22Rv1 (cell line): ENCODE measurements around the gene ENO4.

Experiments
- ZFX ChIP-seq: fragments of 450-650 bp; IDR thresholded peaks from 2 replicates; pipeline ENCODE4 v1.6.1; 2017; ENCODE audit warnings: antibody characterized with exemption, borderline replicate concordance
- TF ChIP-seq, protein P1 (sequence below): fragments of 450-650 bp; IDR thresholded peaks from 2 replicates; pipeline ENCODE4 v1.5.1; 2017; ENCODE audit warnings: mild to moderate bottlenecking

DNA sequence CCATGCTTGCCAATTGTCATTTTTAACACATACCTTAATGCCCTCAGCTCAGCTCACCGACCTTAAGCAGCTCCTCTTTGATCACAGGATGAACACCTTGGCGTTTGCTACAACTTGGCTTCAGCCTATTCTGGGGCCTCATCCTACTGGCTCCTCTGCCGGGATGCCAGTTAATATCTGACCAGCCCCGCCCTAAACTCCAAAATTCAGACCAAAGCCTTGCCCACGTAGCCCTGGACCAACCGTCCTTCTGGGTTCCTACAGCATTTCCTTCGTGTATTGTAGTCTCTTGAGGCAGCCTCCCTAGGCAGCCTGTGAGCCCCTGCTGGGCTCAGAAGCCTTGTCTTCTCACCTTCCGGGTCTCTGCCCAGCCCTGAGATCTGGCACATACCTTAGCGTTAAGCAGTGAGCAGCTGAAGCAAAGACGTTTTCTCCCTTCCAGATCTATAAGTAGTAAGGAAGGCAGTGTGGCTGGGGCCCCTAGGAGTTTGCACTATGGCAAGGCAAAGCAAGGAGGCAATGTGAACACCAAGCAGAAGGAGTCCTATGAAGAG lies 836 bp downstream of the ENO4 start:
- TF ChIP-seq, protein P1, sequence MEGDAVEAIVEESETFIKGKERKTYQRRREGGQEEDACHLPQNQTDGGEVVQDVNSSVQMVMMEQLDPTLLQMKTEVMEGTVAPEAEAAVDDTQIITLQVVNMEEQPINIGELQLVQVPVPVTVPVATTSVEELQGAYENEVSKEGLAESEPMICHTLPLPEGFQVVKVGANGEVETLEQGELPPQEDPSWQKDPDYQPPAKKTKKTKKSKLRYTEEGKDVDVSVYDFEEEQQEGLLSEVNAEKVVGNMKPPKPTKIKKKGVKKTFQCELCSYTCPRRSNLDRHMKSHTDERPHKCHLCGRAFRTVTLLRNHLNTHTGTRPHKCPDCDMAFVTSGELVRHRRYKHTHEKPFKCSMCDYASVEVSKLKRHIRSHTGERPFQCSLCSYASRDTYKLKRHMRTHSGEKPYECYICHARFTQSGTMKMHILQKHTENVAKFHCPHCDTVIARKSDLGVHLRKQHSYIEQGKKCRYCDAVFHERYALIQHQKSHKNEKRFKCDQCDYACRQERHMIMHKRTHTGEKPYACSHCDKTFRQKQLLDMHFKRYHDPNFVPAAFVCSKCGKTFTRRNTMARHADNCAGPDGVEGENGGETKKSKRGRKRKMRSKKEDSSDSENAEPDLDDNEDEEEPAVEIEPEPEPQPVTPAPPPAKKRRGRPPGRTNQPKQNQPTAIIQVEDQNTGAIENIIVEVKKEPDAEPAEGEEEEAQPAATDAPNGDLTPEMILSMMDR, result no peak
- TF ChIP-seq ZFX, result no peak
